Measurements from ENCODE around the gene IL1RAPL1. TPM values are rescaled to one million over a fixed set of nuclear protein-coding genes. Genes with fewer than 3 reads are reported as not detected.

The IL1RAPL1 gene
- total and polyA plus RNA-seq, 9 of the 15 experiments (the other 6 are each of a cell fraction or from before 2014, with no cell fraction given): 0.04 to 0.07 (median 0.04) TPM; not detected in 6

GRCh38 chrX:29487214-29487613 is 900.0 kb downstream of the IL1RAPL1 start:
- Histone ChIP-seq H3K4me1 (replicated peaks in 1 of 2; ENCODE audit: control insufficient read depth in 2 of 2, insufficient read depth in 2 of 2, low read length in 2 of 2) (no peaks in the 10 kb centered on the region), H3K9me1 (ENCODE audit: control insufficient read depth, insufficient read depth, low read length) (no peaks in the 10 kb centered on the region), H3K36me3 (ENCODE audit: control insufficient read depth, insufficient read depth, low read length) (no peaks in the 10 kb centered on the region), H3K27ac (ENCODE audit: extremely low read depth, low read depth, low read length) (no peak overlapping the region), H3K27me3 (ENCODE audit: control insufficient read depth in 2 of 2, insufficient read depth in 2 of 2, low read length in 2 of 2) (no peaks in the 10 kb centered on the region), H3K9me3 (replicated peaks; ENCODE audit: control insufficient read depth, insufficient read depth, low read depth, low read length) (no peaks in the 10 kb centered on the region), H3K79me2 (ENCODE audit: control insufficient read depth, insufficient read depth, low read length) (no peaks in the 10 kb centered on the region), H3K4me3 (no peak overlapping the region), H3K9ac (ENCODE audit: insufficient read depth in 1 of 2, low read depth in 2 of 2, low read length in 2 of 2) (no peak overlapping the region), H4K20me1 (replicated peaks; ENCODE audit: control insufficient read depth, insufficient read depth, low read length) (no peaks in the 10 kb centered on the region), H2AFZ (ENCODE audit: low read depth, low read length) (no peak overlapping the region), H3K4me2 (ENCODE audit: insufficient read depth, low read length) (no peak overlapping the region)
- FAIRE-seq: no peak
- CTCF ChIA-PET (ENCODE audit: low intra/inter-chr PET ratio): no interaction called here
- POLR2A ChIA-PET: interaction anchor here (0.6 kb wide), 1 partner anchor 1751 kb away, joined by 3 read pairs; no protein-coding TSS in a partner anchor
- BruUV-seq (replicated peaks): no TSS peak
- intact Hi-C loops (cut with micrococcal nuclease) (loop anchor here (10.0 kb wide), 1 partner anchor 1108 kb away; no protein-coding TSS in a partner anchor), in situ Hi-C loops (cut with MboI) (no loop called here)
- WGBS (ENCODE audit: insufficient coverage, low coverage, missing lambda C conversion rate): 0% methylated on average over 2 of the region's 2 CpGs
- ATAC-seq: no peak
- DNase-seq (ENCODE audit: extremely low read depth in 1 of 4, low spot score in 3 of 4): no peak
- TF ChIP-seq ZNF41 (CRISPR knock-in tag; conservative IDR thresholded peaks at IDR 0.05): no peak
- TF ChIP-seq DMBX1 (CRISPR knock-in tag; IDR thresholded peaks at IDR 0.05; ENCODE audit: borderline replicate concordance): no peak
- TF ChIP-seq RBM25 (IDR thresholded peaks at IDR 0.05; ENCODE audit: low read depth, low read length, severe bottlenecking): no peak
- TF ChIP-seq ZNF212 (CRISPR knock-in tag; IDR thresholded peaks at IDR 0.05): no peak
- no peak for TF ChIP-seq C11orf30 (IDR thresholded peaks at IDR 0.05; ENCODE audit: low read depth)
- no peak for TF ChIP-seq HNRNPK (IDR thresholded peaks at IDR 0.05; ENCODE audit: low read depth, low read length, poor library complexity, severe bottlenecking)
- no peak for TF ChIP-seq NFE2 (IDR thresholded peaks at IDR 0.05; ENCODE audit: low read depth)
- no peak for TF ChIP-seq E2F4 (CRISPR knock-in tag; IDR thresholded peaks at IDR 0.05; ENCODE audit: low read depth)
- TF ChIP-seq TBL1XR1 (IDR thresholded peaks at IDR 0.05; ENCODE audit: low read length in 2 of 2): no peak
- TF ChIP-seq HDAC8 (tag; IDR thresholded peaks at IDR 0.05): no peak
- TF ChIP-seq ZFP91 (CRISPR knock-in tag; IDR thresholded peaks at IDR 0.05): no peak

All from K562 (cell line).